Renal cortex interstitium (tissue), 11 donors: ENCODE data around the gene SOX1. TPM values are rescaled to one million over a fixed set of nuclear protein-coding genes. Genes with fewer than 3 reads are reported as not detected.

Experiments
- DNase-seq, 11 donors: peaks; one replicate each; pipeline ENCODE4 v3.0.0-alpha.2; 2013; ENCODE audit warnings: low read depth in 9 of 11, low spot score in 4 of 11; ENCODE audit errors: extremely low read depth in 1 of 11
- polyA plus RNA-seq, 3 donors: library from polyadenylated mRNA; unstranded; fragments of 120-200 nt; gene quantifications; one replicate each; pipeline ENCODE4 v1.2.1, GENCODE V29; 2013; ENCODE audit not compliant: insufficient read length in 3 of 3

The SOX1 gene
- polyA plus RNA-seq, 3 donors = not detected

DNA sequence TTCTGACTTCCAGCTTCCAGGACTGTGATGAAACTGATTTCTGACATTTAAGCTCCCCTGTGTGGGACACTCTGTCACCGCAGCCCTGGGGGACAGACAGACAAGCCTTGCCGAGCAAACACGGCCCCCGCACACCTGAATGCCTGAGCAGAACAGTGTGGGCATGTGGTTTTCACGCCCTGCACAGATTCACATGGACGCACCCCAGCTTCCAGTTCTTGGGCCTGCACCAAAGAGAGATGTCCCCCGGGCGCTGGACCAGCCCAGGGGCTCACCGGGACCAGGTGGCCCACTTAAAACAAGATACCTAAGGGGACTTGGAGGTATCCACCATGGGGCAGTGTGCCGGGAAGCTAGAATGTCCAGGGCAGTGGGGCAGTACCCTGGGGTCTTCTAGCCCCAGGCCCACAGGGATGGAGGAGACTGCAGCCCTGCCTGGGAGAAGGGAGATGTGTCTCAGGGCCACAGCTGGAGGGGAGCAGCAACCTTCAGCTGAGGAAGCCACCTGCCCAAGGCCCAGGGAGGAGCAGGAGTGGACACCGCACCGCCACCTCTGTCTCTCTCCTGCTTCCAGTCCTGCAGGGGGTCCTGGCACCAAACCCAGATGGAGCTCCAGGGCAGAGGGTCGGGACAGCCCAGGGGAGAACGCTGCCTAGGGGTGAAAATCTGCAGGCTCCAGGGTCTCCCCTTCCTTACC, 50.5 kb downstream of the SOX1 start:
- no peak for DNase-seq

DNA sequence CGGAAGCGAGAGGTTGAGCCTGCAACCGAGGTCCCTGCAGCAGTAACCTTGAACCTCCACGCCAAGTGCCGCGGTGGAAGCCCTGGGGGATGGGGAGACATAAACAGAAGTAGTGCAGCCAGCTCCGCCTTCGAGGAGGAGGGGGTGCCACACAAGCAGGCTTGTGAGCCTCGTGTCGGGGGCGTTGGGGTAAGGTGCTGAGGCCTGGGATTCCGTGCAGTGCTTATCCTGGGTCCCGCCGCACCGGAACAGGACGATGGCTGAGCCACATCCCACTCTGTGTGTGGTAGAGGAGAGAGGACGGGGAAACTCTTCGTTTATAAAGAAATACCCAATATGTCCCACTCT, 51.0 kb downstream of the SOX1 start:
- DNase-seq = no peak

DNA sequence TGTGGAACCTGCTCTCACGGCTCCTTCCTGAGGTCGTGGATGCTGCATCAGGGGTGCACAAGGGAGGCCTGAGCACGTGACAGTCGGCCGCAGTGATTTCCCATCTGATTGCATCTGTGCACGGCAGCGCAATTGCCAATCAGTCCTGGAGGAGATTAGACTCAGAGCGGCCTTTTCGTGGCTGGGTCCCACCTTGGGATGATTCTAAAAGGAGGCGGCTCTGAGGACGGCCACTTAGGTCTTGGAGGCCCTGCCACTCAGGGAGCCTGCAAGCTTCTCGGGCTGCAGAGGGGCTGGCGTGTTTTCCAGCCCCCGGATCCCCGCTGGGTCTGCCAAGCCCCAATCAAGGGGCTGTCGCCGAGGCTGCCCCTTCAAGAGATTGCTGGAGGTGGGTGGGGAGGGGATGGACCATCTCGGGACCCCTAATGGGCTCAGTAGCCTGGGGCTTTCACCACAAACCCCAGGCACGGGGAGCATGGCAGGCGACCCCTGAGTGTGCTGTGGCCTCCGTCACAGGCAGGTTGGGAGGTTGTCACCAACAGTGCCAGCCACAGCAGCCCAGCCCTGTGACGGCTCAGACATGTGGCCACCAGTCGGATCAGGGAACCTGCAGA, 51.6 kb downstream of the SOX1 start:
- DNase-seq = no peak

DNA sequence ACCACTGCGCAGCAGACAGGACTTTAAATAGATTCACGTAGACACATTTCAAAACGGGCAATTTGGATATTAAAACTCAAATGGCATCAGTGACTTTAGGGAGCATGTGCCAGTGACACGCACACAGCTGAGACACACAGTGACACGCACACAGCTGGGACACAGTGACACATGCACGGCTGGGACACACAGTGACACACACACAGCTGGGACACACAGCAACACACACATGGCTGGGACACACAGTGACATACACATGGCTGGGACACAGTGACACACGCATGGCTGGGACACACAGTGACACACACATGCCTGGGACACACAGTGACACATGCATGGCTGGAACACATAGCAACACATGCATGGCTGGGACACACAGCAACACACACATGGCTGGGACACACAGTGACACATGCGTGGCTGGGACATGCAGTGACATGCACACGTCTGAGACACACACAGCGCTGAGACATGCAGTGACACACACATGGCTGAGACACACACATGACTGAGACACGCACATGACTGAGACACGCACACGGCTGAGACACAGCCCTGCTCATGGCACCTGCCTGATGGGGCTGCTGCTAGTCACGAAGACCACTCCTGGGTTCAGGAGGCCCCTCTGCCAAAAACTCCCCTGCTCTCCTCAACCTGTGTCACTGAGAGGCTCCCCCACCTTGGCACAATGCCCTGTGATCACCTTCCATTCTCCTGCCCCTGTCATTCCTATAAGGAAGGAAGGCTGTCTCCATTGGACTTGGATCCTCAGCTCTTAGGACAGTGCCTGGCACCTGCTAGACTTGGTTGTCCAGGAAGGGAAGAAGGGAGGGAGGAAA, 52.5 kb downstream of the SOX1 start:
- no peak for DNase-seq

DNA sequence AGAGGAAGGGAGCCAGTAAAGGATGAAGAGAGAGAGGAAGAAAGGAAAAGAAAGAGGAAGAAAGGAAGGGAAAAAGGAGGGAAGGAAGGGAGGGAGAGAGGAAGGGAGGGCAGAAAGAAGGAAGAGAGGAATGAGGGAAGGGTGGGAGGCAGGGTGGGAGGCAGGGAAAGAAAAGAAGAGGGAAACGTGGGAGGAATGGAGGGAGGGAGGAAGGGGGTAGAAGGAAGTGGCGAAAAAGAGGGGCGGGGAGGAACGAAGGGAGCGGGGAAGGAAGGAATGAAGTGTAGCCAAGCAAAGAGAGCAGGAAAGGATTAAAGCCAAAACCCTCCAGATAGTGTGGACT, 53.1 kb downstream of the SOX1 start:
- DNase-seq = no peak
